Measurements from ENCODE around the gene MRPS7.

DNA sequence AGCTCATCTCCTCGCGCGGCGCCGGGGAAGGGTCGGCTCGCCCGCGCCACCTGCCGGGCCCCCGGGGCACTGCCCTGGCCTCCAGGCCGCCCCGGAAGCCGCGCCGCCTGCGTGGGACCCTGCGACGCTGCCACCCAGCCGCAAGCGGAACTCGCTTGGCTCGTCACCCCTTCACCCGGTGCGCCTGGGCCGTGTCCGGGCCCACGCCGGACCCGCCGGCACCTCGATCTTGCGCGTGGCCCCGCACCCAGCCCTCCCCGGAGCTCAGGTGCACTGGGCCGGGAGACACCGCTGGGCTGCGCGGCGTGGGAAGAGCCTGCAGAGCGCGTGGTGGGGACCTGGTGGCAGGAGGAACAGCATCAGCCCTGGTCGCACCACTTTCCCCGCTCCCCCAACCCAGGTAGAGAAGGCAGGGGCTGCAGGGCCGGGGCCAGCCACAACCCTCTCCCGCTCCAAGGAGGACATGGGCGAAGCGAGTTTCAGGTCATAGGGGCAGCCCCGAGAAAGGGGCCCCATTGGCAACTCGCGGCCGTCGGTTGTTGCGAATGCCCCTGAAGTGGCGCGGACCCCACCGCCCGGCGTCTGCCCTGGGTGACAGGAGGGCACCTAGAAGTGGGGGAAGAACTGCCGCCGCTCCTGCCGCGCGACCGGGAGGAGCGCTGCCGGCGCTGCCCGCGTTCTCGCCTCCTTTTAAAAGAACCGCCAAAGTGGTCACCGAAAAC lies 9.7 kb downstream of the MRPS7 start:
- TF ChIP-seq CTCF (IDR thresholded peaks at IDR 0.05; ENCODE audit: control extremely low read depth in 1 of 3, insufficient read depth in 1 of 3, low read depth in 1 of 3, low read length in 3 of 3) (peak; percentile 80 to 87 (median 86)), RFX5 (IDR thresholded peaks at IDR 0.05; ENCODE audit: borderline replicate concordance, low read depth, low read length) (no peak)
